ENCODE data around the gene CADM2. TPM values are rescaled to one million over a fixed set of nuclear protein-coding genes. Genes with fewer than 3 reads are reported as not detected.

Gene CADM2
- total and polyA plus RNA-seq, 2 experiments from 2014 or later, result 0.15 to 0.40 TPM

GRCh38 chr3:85228966-85229365, 270.2 kb downstream of the CADM2 start:
- no peak overlapping the region for H3K27ac ChIP-seq
- no peaks in the 10 kb centered on the region for H3K36me3 ChIP-seq
- TF ChIP-seq, protein P1, sequence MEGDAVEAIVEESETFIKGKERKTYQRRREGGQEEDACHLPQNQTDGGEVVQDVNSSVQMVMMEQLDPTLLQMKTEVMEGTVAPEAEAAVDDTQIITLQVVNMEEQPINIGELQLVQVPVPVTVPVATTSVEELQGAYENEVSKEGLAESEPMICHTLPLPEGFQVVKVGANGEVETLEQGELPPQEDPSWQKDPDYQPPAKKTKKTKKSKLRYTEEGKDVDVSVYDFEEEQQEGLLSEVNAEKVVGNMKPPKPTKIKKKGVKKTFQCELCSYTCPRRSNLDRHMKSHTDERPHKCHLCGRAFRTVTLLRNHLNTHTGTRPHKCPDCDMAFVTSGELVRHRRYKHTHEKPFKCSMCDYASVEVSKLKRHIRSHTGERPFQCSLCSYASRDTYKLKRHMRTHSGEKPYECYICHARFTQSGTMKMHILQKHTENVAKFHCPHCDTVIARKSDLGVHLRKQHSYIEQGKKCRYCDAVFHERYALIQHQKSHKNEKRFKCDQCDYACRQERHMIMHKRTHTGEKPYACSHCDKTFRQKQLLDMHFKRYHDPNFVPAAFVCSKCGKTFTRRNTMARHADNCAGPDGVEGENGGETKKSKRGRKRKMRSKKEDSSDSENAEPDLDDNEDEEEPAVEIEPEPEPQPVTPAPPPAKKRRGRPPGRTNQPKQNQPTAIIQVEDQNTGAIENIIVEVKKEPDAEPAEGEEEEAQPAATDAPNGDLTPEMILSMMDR (IDR thresholded peaks at IDR 0.05; ENCODE audit: low read depth, low read length), result no peak
- H3K4me1 ChIP-seq (ENCODE audit: low read depth), result no peaks in the 10 kb centered on the region
- H3K4me3 ChIP-seq, result no peak overlapping the region
- H3K9me3 ChIP-seq (ENCODE audit: low read depth), result no peaks in the 10 kb centered on the region
- DNase-seq (ENCODE audit: low read depth in 1 of 2, low spot score in 1 of 2), result no peak
- peaks cover 3% of the 10 kb centered on the region for H3K27me3 ChIP-seq

GRCh38 chr3:85244091-85244490, 285.3 kb downstream of the CADM2 start:
- TF ChIP-seq, protein P1 (IDR thresholded peaks at IDR 0.05; ENCODE audit: low read depth, low read length), result no peak
- no peaks in the 10 kb centered on the region for H3K36me3 ChIP-seq
- H3K27ac ChIP-seq, result no peak overlapping the region
- no peak overlapping the region for H3K4me3 ChIP-seq
- no peaks in the 10 kb centered on the region for H3K4me1 ChIP-seq (ENCODE audit: low read depth)
- H3K27me3 ChIP-seq, result no peaks in the 10 kb centered on the region
- no peaks in the 10 kb centered on the region for H3K9me3 ChIP-seq (ENCODE audit: low read depth)
- no peak for DNase-seq (ENCODE audit: low read depth in 1 of 2, low spot score in 1 of 2)

DNA sequence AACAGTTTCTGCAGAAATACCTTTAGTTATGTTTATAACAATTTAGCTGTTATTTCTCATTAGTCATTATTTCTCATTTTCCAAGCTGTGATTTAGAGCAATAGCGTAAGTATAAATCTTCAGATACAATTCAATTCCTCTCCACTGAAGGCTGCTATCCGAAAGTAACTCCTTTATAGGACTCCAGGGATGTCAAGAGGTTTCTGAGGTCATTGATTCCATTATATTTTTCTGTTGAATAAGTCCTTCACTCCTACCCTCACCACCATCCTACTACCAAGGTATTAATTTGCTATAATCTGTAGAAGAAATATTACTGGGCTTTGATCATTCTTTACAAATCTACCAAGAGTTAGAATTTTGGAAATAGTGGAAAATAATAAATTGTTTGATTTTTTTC, 285.7 kb downstream of the CADM2 start:
- no peak overlapping the region for H3K4me3 ChIP-seq
- no peaks in the 10 kb centered on the region for H3K27me3 ChIP-seq
- TF ChIP-seq, protein P1 (IDR thresholded peaks at IDR 0.05; ENCODE audit: low read depth, low read length), result no peak
- DNase-seq (ENCODE audit: low read depth in 1 of 2, low spot score in 1 of 2), result no peak
- H3K9me3 ChIP-seq (ENCODE audit: low read depth), result no peaks in the 10 kb centered on the region
- no peaks in the 10 kb centered on the region for H3K36me3 ChIP-seq
- H3K27ac ChIP-seq, result no peak overlapping the region
- no peaks in the 10 kb centered on the region for H3K4me1 ChIP-seq (ENCODE audit: low read depth)

- Histone ChIP-seq H3K27ac (no peak overlapping the region), H3K9me3 (ENCODE audit: low read depth) (no peaks in the 10 kb centered on the region), H3K4me3 (no peak overlapping the region), H3K36me3 (no peaks in the 10 kb centered on the region), H3K4me1 (ENCODE audit: low read depth) (no peaks in the 10 kb centered on the region), H3K27me3 (no peaks in the 10 kb centered on the region)
- no peak for DNase-seq (ENCODE audit: low read depth in 1 of 2, low spot score in 1 of 2)
- TF ChIP-seq, protein P1 (IDR thresholded peaks at IDR 0.05; ENCODE audit: low read depth, low read length), result no peak
These were observed 293.0 kb downstream of the CADM2 start for GRCh38 chr3:85251766-85252165.

DNA sequence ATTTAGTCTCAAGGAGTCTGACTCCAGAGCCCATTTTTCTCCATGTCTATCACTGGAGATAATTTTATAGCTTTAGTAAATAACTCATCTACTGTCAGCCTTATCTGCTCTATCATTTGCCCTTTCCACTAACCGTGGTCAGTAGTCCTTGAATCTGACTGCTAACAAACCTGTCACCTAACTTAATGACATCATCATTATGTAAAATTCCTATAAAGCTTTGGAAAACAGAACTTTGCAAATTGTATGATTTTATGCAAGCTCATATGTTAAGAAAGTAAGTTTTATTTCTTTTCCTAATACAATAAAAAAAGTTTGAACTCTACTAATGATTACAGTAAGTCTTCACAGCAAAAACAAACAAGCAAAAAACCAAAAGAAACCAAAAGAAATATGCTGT, 293.9 kb downstream of the CADM2 start:
- no peak for DNase-seq (ENCODE audit: low read depth in 1 of 2, low spot score in 1 of 2)
- no peaks in the 10 kb centered on the region for H3K9me3 ChIP-seq (ENCODE audit: low read depth)
- H3K4me3 ChIP-seq, result no peak overlapping the region
- no peaks in the 10 kb centered on the region for H3K4me1 ChIP-seq (ENCODE audit: low read depth)
- H3K27ac ChIP-seq, result no peak overlapping the region
- H3K27me3 ChIP-seq, result no peaks in the 10 kb centered on the region
- no peaks in the 10 kb centered on the region for H3K36me3 ChIP-seq
- TF ChIP-seq, protein P1 (IDR thresholded peaks at IDR 0.05; ENCODE audit: low read depth, low read length), result no peak

DNA sequence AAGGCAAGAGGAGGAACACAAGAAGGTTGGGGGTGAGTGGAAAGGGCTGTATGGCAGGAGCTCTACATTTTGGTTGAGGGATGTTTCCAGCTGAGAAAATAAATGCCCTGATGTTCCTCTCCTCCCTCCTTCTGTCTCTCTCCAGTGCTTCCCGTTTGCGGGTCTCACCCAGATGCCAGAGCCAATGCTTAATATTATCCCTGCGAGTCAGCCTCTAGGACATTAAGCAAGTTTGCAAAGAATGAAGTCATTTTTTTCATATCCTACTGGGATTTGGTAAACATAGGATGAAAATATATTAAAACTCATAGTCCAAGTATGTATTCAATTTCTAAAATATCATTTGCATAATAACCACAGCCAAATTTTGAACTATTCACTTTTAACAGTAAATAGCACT, 295.9 kb downstream of the CADM2 start:
- DNase-seq (ENCODE audit: low read depth in 1 of 2, low spot score in 1 of 2), result no peak
- no peaks in the 10 kb centered on the region for H3K36me3 ChIP-seq
- no peak overlapping the region for H3K4me3 ChIP-seq
- H3K9me3 ChIP-seq (ENCODE audit: low read depth), result no peaks in the 10 kb centered on the region
- H3K27ac ChIP-seq, result no peak overlapping the region
- H3K27me3 ChIP-seq, result no peaks in the 10 kb centered on the region
- TF ChIP-seq, protein P1 (IDR thresholded peaks at IDR 0.05; ENCODE audit: low read depth, low read length), result no peak
- no peaks in the 10 kb centered on the region for H3K4me1 ChIP-seq (ENCODE audit: low read depth)
